GM08714 (cell line): ENCODE data around the gene SUSD1.

Source experiments
- H3K4me3 ChIP-seq: fragments of 200-500 bp; sonication (Bioruptor generic); 2 replicates; pipeline ENCODE4 v1.5.1; 2014; ENCODE audit warnings: mild to moderate bottlenecking, low read length, inconsistent platforms
- ZNF274 ChIP-seq: IDR thresholded peaks from 2 replicates; pipeline ENCODE4 v1.6.1; 2012; ENCODE audit warnings: mild to moderate bottlenecking, low read depth, low read length

SUSD1 gene

DNA sequence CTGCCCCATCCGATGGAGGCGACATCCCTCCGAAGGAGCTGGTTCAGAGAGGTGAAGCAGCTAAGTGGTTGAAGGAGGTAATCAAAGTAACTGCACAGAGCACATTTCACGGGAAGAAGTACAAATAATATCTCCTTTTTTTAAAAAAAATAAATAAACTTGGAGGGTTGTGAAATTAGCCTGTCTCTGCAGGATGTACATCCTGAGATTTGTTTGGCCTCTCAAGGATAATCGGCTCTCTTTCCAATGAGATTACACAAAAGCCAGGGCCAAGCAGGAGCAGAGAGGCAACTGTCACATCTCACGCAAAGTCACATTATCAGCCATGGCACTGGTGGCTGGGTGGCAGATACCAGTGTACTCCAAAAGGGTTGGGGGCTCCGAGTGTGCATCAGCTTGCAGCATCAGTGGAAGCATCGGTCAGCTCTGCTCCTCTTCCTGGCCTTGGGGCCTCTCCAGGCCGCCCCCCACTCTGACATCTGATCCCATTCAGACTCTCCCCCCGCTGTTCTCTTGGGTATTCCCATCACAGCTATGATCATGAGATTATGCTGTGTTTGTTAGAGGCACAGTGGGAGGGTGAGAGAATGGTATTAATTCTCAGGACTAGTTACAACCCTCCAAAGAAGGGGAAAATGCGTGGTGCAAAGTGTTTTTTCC lies 168.6 kb downstream of the SUSD1 start:
- H3K4me3 ChIP-seq, result no peak overlapping the region
- TF ChIP-seq ZNF274, result no peak

DNA sequence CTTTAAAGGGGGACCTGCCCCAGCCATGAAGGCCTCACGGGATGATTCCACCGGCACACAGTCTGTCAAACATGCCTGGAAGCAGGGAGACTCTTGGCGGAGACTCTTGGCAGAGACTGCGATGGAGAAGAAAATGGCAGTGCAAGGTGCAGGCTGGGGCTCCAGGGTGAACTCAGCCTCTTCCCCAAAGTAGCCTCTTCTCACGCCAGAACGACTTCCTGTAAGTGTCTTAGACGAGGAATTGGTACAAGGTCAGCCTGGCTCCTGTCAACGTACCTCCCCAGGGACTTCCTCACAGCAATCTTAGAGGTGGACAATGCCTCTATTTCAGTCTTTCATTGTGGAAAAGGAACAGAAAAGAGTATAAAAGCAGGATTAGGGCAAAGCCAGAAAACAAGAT lies 169.2 kb downstream of the SUSD1 start:
- TF ChIP-seq ZNF274, result no peak
- no peak overlapping the region for H3K4me3 ChIP-seq

DNA sequence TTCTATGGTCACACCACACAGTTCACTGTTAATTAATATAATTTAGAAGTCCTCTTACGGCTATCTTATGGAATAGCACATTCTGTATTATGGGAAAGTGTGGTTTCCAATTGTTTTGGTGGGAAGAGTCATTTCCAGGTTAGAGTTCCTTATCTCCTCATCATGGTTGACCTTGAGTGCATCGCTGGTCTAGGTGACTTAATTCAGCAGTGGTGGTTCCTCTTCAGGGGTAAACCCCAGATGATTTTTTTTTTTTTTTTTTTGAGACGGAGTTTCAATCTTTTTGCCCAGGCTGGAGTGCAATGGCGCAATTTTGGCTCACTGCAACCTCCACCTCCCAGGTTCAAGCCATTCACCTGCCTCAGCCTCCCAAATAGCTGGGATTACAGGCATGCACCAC lies 171.6 kb downstream of the SUSD1 start:
- no peak for TF ChIP-seq ZNF274
- no peak overlapping the region for H3K4me3 ChIP-seq

GRCh38 chr9:112002847-112003457 lies 172.1 kb downstream of the SUSD1 start:
- TF ChIP-seq ZNF274, result no peak
- H3K4me3 ChIP-seq, result no peak overlapping the region

GRCh38 chr9:112002131-112002846 lies 172.8 kb downstream of the SUSD1 start:
- TF ChIP-seq ZNF274, result no peak
- no peak overlapping the region for H3K4me3 ChIP-seq

GRCh38 chr9:112000743-112001142 lies 174.4 kb downstream of the SUSD1 start:
- H3K4me3 ChIP-seq, result no peak overlapping the region

GRCh38 chr9:111999319-111999718 lies 175.8 kb downstream of the SUSD1 start:
- no peak for TF ChIP-seq ZNF274
- no peak overlapping the region for H3K4me3 ChIP-seq

More at GRCh38 chr9:112000743-112001142, 174.4 kb downstream of the SUSD1 start:
- no peak for TF ChIP-seq ZNF274

GRCh38 chr9:111997831-111998230 lies 177.3 kb downstream of the SUSD1 start:
- TF ChIP-seq ZNF274, result no peak
- H3K4me3 ChIP-seq, result no peak overlapping the region

DNA sequence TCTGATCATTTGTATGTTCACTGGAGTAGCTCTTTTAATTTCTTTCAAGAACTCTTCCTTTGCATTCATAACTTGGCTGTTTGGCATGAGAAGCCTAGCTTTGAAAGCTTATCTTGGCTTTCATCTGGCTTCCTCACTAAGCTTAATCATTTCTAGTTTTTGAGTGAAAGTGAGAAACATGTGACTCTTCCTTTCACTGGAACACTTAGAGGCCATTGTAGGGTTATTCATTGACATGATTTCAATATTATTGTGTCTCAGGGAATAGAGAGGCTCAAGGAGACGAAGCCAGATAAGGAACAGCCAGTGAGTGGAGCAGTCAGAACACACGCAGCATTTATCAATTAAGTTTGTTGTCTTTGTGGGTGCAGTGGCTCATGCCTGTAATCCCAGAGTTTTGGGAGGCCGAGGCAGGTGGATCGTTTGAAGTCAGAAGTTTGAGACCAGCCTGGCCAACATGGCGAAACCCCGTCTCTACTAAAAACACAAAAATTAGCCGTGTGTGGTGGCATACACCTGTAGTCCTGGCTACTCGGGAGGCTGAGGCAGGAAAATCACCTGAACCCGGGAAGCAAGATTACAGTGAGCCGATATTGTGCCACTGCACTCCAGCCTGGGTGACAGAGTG lies 180.2 kb downstream of the SUSD1 start:
- H3K4me3 ChIP-seq, result no peak overlapping the region
- no peak for TF ChIP-seq ZNF274

DNA sequence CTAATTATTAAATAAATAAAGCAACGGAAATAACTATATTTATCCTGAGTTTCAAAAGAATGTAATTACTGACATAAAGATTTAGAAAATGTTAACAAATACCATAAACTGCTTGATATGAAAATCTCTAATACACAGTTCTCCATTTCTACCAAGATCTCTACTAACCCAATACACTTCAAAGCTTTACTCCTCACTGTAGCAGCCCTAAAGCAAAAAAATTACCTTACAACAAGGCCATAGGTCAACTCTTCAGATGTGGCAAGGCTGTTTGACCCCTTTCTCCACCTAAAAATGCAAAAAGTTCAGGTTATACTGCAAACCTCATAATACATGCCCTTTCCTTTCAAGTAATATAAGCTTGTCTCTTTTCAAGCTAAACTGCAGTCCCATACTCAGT lies 181.8 kb downstream of the SUSD1 start:
- H3K4me3 ChIP-seq, result no peak overlapping the region
- no peak for TF ChIP-seq ZNF274

GRCh38 chr9:111992523-111992922 lies 182.6 kb downstream of the SUSD1 start:
- H3K4me3 ChIP-seq, result no peak overlapping the region
- TF ChIP-seq ZNF274, result no peak

GRCh38 chr9:111991179-111991578 lies 183.9 kb downstream of the SUSD1 start:
- TF ChIP-seq ZNF274, result no peak
- no peak overlapping the region for H3K4me3 ChIP-seq
